ENCODE data around the gene FAM234A.

DNA sequence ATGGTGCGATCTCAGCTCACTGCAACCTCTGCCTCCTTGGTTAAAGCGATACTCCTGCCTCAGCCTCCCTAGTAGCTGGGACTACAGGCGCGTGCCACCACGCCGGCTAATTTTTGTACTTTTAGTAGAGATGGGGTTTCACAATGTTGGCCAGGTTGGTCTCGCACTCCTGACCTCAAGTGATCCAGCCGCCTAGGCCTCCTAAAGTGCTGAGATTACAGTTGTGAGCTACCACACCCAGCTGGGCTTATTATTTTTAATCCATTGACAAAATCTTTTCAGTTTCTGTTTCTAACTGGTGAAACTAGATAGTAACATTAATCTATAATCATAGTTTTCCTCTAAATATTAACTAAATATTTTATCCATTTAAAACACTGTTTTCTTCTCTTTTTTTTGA is 5.9 kb downstream of the FAM234A start:
- TF ChIP-seq POLR2A (IDR thresholded peaks at IDR 0.05) (no peak), POLR2AphosphoS5 (IDR thresholded peaks at IDR 0.05; ENCODE audit: insufficient read depth in 1 of 2, low read depth in 1 of 2) (no peak)
- TF ChIP-seq, protein P1, sequence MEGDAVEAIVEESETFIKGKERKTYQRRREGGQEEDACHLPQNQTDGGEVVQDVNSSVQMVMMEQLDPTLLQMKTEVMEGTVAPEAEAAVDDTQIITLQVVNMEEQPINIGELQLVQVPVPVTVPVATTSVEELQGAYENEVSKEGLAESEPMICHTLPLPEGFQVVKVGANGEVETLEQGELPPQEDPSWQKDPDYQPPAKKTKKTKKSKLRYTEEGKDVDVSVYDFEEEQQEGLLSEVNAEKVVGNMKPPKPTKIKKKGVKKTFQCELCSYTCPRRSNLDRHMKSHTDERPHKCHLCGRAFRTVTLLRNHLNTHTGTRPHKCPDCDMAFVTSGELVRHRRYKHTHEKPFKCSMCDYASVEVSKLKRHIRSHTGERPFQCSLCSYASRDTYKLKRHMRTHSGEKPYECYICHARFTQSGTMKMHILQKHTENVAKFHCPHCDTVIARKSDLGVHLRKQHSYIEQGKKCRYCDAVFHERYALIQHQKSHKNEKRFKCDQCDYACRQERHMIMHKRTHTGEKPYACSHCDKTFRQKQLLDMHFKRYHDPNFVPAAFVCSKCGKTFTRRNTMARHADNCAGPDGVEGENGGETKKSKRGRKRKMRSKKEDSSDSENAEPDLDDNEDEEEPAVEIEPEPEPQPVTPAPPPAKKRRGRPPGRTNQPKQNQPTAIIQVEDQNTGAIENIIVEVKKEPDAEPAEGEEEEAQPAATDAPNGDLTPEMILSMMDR (IDR thresholded peaks at IDR 0.05), result no peak

All from vagina (tissue), 2 donors.